HL-60 (cell line): ENCODE results near the gene CACNA1S.

Source experiments
- CTCF ChIP-seq: IDR thresholded peaks from one replicate; pipeline ENCODE4 v1.5.1; 2011; ENCODE audit warnings: low read length, control low read depth, inconsistent platforms; ENCODE audit not compliant: insufficient read depth
- GABPA ChIP-seq: IDR thresholded peaks from 2 replicates; pipeline ENCODE4 v1.6.1; 2012; ENCODE audit warnings: low read depth
- POLR2AphosphoS5 ChIP-seq: IDR thresholded peaks from 2 replicates; pipeline ENCODE4 v1.6.1; 2012; ENCODE audit warnings: low read depth
- TF ChIP-seq, protein P1 (sequence below): IDR thresholded peaks from 2 replicates; pipeline ENCODE4 v1.6.1; 2012; ENCODE audit warnings: low read depth; ENCODE audit not compliant: insufficient replicate concordance

DNA sequence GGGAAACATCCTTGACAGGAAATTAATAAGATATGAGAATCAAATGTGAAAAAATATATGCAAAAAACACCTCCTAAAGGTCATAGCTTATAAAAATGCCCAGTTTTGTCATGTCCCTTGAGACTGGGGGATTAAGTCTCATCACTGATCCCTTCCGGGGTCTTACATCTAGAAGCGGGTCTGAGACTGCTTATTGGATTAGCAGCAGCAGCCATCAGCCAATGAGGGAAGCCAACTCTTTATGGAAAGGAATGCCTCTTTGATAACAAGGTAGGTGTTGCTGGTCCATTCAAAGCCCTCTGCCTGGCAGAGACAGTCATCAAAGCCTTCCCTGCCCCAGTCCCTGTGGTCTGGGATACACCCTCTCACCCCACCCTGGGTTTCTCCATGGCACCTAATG lies 3.9 kb upstream of the CACNA1S start:
- no peak for TF ChIP-seq CTCF
- TF ChIP-seq GABPA = no peak
- TF ChIP-seq POLR2AphosphoS5 = no peak
- TF ChIP-seq, protein P1, sequence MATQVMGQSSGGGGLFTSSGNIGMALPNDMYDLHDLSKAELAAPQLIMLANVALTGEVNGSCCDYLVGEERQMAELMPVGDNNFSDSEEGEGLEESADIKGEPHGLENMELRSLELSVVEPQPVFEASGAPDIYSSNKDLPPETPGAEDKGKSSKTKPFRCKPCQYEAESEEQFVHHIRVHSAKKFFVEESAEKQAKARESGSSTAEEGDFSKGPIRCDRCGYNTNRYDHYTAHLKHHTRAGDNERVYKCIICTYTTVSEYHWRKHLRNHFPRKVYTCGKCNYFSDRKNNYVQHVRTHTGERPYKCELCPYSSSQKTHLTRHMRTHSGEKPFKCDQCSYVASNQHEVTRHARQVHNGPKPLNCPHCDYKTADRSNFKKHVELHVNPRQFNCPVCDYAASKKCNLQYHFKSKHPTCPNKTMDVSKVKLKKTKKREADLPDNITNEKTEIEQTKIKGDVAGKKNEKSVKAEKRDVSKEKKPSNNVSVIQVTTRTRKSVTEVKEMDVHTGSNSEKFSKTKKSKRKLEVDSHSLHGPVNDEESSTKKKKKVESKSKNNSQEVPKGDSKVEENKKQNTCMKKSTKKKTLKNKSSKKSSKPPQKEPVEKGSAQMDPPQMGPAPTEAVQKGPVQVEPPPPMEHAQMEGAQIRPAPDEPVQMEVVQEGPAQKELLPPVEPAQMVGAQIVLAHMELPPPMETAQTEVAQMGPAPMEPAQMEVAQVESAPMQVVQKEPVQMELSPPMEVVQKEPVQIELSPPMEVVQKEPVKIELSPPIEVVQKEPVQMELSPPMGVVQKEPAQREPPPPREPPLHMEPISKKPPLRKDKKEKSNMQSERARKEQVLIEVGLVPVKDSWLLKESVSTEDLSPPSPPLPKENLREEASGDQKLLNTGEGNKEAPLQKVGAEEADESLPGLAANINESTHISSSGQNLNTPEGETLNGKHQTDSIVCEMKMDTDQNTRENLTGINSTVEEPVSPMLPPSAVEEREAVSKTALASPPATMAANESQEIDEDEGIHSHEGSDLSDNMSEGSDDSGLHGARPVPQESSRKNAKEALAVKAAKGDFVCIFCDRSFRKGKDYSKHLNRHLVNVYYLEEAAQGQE = no peak
